KMS-11 (cell line): ENCODE results near the gene LEMD2.

Source experiments
- H2AFZ ChIP-seq: fragments of 200-600 bp; sonication (generic); 2 replicates; pipeline ENCODE4 v1.6.1; 2016; ENCODE audit warnings: antibody characterized with exemption, mixed run types, low read depth
- H3K27ac ChIP-seq: fragments of 200-600 bp; sonication (generic); 2 replicates; pipeline ENCODE4 v1.6.1; 2016; ENCODE audit warnings: mild to moderate bottlenecking, mixed run types
- H3K27me3 ChIP-seq: fragments of 200-600 bp; sonication (generic); 2 replicates; pipeline ENCODE4 v1.6.1; 2017; ENCODE audit warnings: mild to moderate bottlenecking, low read depth, mixed run types, moderate library complexity; ENCODE audit not compliant: insufficient read depth
- H3K36me3 ChIP-seq: fragments of 200-600 bp; sonication (generic); 2 replicates; pipeline ENCODE4 v1.6.1; 2017; ENCODE audit warnings: mild to moderate bottlenecking, mixed run types; ENCODE audit not compliant: insufficient read depth
- H3K4me1 ChIP-seq: fragments of 200-600 bp; sonication (generic); 2 replicates; pipeline ENCODE4 v1.6.1; 2016; ENCODE audit warnings: mild to moderate bottlenecking, low read depth, mixed run types; ENCODE audit not compliant: poor library complexity, severe bottlenecking
- H3K4me2 ChIP-seq: fragments of 200-600 bp; sonication (generic); 2 replicates; pipeline ENCODE4 v1.7.0; 2016; ENCODE audit warnings: mild to moderate bottlenecking, mixed run types
- H3K4me3 ChIP-seq: fragments of 200-600 bp; sonication (generic); IDR thresholded peaks from 2 replicates; pipeline ENCODE4 v1.6.1; 2017; ENCODE audit warnings: low read depth, low read length, mixed read lengths; ENCODE audit not compliant: insufficient read depth
- H3K79me2 ChIP-seq: fragments of 200-600 bp; sonication (generic); 2 replicates; pipeline ENCODE4 v1.6.1; 2016; ENCODE audit warnings: low read depth, mixed run types; ENCODE audit not compliant: insufficient read depth
- H3K9ac ChIP-seq: fragments of 200-600 bp; sonication (generic); 2 replicates; pipeline ENCODE4 v1.6.1; 2016; ENCODE audit warnings: mild to moderate bottlenecking, mixed run types
- H4K20me1 ChIP-seq: fragments of 200-600 bp; sonication (generic); 2 replicates; pipeline ENCODE4 v1.6.1; 2016; ENCODE audit warnings: mild to moderate bottlenecking, mixed run types; ENCODE audit not compliant: insufficient read depth
- TF ChIP-seq, protein P1 (sequence below): fragments of 200-600 bp; sonication (generic); conservative IDR thresholded peaks from 2 replicates; pipeline ENCODE4 v1.6.1; 2017; ENCODE audit warnings: low read depth, mild to moderate bottlenecking, antibody characterized with exemption, low read length, moderate library complexity, mixed read lengths

LEMD2 gene

DNA sequence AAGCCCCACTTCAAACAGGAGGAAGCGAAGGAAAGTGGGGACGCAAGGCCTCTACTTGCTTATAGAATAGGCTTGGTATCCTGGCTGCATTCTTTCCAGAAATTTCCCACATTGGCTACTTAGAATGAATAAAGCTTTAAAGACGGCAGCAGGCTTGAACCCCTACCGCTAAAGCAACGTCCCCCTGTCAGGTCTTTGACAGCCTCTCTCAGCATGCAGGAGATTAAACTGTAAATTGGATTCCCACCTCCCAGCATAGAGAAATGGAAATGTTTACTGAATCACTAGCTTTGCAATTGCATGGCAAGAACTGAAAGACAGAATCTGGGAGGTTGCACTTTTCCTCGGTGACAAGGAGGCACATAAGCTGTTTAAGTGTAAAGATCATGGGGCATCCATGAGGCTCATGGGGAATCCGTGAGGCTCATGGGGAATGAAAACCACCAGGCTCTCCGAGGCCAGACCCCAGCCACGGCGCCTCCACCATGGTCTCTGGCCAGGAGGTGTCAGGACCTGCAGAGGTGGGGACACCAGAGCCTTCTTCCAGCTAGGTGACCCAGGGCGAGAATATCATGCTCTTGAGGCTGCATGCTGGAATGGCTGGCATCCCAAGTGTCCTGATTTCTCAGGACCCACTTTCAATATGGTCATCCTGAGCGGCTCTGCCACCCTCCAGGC lies 10.3 kb downstream of the LEMD2 start:
- Histone ChIP-seq H3K4me1 (no peaks in the 10 kb centered on the region), H3K4me2 (no peak overlapping the region), H3K79me2 (no peaks in the 10 kb centered on the region), H3K4me3 (no peak overlapping the region), H3K36me3 (no peaks in the 10 kb centered on the region), H4K20me1 (no peaks in the 10 kb centered on the region), H3K27ac (no peak overlapping the region), H2AFZ (no peak overlapping the region), H3K27me3 (no peaks in the 10 kb centered on the region), H3K9ac (no peak overlapping the region)
- TF ChIP-seq, protein P1, sequence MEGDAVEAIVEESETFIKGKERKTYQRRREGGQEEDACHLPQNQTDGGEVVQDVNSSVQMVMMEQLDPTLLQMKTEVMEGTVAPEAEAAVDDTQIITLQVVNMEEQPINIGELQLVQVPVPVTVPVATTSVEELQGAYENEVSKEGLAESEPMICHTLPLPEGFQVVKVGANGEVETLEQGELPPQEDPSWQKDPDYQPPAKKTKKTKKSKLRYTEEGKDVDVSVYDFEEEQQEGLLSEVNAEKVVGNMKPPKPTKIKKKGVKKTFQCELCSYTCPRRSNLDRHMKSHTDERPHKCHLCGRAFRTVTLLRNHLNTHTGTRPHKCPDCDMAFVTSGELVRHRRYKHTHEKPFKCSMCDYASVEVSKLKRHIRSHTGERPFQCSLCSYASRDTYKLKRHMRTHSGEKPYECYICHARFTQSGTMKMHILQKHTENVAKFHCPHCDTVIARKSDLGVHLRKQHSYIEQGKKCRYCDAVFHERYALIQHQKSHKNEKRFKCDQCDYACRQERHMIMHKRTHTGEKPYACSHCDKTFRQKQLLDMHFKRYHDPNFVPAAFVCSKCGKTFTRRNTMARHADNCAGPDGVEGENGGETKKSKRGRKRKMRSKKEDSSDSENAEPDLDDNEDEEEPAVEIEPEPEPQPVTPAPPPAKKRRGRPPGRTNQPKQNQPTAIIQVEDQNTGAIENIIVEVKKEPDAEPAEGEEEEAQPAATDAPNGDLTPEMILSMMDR = no peak

DNA sequence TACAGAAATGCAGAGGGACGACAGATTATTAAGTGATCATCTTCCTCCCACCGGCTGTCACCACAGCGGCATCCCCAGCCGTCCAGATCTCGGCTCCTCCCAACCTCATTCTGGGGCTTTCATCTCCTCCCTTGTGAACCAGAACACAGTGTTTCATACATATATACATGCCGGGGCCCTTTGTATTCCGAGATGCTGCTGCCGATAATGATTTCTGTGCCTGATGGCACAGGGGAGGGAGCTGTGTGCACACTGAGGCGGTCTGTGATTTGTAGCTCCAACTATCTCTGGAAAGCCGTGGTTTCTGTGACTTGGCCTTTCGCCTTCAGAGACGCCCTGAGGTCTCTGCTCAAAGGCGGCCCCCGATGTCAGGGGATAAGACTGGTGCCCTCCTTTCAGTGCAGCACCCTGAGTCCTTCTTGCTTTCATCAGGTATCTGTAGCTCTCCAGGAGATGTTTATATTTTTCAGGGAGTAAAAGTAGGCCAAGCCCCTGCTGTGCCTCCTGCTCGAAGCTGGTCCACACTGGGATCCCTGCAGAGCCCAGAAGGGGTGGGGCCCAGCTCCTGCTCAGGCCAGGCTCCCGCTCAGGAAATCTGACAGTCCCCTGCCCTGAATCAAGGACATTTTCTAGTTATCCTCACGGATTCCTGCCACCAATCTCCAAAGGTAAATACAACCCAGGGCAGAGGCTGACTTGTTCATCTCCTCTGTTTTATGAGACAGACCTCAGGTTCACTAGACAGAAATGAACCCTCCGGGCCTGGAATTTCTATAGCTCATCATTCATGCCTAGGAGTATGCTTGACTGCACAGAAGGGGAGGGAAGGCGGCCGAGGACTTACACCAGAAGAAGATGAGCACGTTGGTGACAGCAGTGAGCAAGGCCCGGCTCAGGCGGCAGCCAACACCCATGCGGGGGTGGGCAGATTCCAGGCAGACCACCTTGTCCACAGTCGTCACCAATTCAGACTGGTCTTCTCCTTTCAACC lies 11.2 kb downstream of the LEMD2 start:
- Histone ChIP-seq H3K27ac (no peak overlapping the region), H3K9ac (no peak overlapping the region), H2AFZ (no peak overlapping the region), H3K27me3 (no peaks in the 10 kb centered on the region), H3K36me3 (no peaks in the 10 kb centered on the region), H3K4me1 (no peaks in the 10 kb centered on the region), H3K4me2 (no peak overlapping the region), H3K4me3 (no peak overlapping the region), H4K20me1 (no peaks in the 10 kb centered on the region), H3K79me2 (no peaks in the 10 kb centered on the region)
- TF ChIP-seq, protein P1 = no peak

DNA sequence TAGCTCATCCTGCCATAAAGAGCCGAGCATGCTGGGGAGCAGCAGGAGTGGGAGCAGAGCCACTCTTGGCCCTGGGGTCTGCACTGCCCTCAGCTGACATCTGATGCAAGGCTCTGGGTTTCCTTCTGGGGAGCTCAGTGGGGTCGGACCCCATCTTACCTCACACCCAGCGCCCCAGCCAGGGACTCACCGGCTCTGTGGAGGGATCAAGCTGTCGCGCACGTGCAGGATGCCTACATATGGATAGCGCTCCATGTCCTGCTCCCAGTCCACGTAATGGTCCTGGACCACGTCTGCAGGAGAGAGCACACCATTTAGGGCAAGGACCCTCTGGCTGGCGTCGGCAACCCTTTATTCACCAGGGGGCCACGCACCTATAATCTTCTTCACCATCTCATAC lies 12.2 kb downstream of the LEMD2 start:
- no peaks in the 10 kb centered on the region for H3K36me3 ChIP-seq
- H3K4me1 ChIP-seq = no peaks in the 10 kb centered on the region
- H3K79me2 ChIP-seq = no peaks in the 10 kb centered on the region
- no peak overlapping the region for H3K4me3 ChIP-seq
- H3K27me3 ChIP-seq = no peaks in the 10 kb centered on the region
- H2AFZ ChIP-seq = no peak overlapping the region
- no peaks in the 10 kb centered on the region for H4K20me1 ChIP-seq
- H3K9ac ChIP-seq = no peak overlapping the region
- no peak overlapping the region for H3K4me2 ChIP-seq
- no peak overlapping the region for H3K27ac ChIP-seq
- TF ChIP-seq, protein P1 = no peak

DNA sequence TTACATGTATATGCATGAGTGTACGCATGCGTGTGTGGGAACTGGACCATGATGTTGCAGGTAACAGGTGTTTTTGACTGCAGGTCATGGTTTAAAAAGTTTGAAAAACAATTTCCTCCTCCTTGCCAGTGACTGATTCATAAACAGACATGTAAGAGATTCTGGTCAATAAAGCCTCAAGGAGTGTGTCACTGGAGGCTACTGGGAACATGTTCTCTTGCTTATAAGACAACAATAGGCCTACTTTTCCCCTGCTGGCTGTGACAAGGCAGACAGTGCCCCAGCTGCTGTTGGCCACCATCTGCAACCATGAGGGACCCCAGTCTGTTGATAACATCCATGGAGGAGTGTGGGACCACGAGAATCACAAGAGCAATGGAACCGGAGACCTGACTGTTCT lies 12.7 kb downstream of the LEMD2 start:
- no peak overlapping the region for H3K9ac ChIP-seq

More for the DNA sequence above, 12.7 kb downstream of the LEMD2 start:
- H3K27me3 ChIP-seq = no peaks in the 10 kb centered on the region; the same call in 1 of the 2 replicates
- no peak overlapping the region for H3K4me2 ChIP-seq
- TF ChIP-seq, protein P1 = no peak
- H3K4me3 ChIP-seq = no peak overlapping the region
- H3K79me2 ChIP-seq = no peaks in the 10 kb centered on the region
- H3K27ac ChIP-seq = no peak overlapping the region
- no peaks in the 10 kb centered on the region for H3K36me3 ChIP-seq
- H4K20me1 ChIP-seq = no peaks in the 10 kb centered on the region
- no peak overlapping the region for H2AFZ ChIP-seq
- H3K4me1 ChIP-seq = no peaks in the 10 kb centered on the region
